Measurements from ENCODE around the gene PTGS2.

DNA sequence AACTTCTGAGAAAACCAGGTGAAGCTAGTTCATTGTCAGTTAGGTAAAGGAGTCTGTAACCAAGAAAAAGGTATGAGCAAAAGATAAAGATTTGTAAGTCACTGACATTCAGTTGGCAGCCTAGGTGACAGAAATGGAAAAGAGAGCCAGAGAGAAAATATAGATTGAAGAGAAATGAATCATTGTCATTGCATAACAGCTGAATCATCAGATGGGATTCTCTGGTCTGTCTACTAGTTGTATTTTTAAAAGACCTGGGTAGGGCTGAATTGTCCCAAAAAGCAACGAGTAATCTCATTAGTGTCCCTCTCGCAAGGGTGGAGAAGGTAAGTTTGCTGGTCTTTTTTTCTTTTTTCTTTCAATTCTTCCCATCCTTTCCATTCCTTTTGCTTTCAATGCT is 36.6 kb downstream of the PTGS2 start:
- TF ChIP-seq POLR2A (IDR thresholded peaks at IDR 0.05) = no peak
- TF ChIP-seq, protein P1, sequence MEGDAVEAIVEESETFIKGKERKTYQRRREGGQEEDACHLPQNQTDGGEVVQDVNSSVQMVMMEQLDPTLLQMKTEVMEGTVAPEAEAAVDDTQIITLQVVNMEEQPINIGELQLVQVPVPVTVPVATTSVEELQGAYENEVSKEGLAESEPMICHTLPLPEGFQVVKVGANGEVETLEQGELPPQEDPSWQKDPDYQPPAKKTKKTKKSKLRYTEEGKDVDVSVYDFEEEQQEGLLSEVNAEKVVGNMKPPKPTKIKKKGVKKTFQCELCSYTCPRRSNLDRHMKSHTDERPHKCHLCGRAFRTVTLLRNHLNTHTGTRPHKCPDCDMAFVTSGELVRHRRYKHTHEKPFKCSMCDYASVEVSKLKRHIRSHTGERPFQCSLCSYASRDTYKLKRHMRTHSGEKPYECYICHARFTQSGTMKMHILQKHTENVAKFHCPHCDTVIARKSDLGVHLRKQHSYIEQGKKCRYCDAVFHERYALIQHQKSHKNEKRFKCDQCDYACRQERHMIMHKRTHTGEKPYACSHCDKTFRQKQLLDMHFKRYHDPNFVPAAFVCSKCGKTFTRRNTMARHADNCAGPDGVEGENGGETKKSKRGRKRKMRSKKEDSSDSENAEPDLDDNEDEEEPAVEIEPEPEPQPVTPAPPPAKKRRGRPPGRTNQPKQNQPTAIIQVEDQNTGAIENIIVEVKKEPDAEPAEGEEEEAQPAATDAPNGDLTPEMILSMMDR (IDR thresholded peaks at IDR 0.05) = no peak
